H9 (cell line): ENCODE measurements around the gene TMEM154. TPM values are rescaled to one million over a fixed set of nuclear protein-coding genes. Genes with fewer than 3 reads are reported as not detected.

ENCODE experiments used
- DNase-seq: peaks from one replicate; pipeline ENCODE4 v3.0.0-alpha.2; 2017
- H2AFZ ChIP-seq: one replicate; pipeline ENCODE4 v1.6.1; 2013; ENCODE audit warnings: mild to moderate bottlenecking, low read length, control low read depth, moderate library complexity
- H2AK5ac ChIP-seq: 2 replicates; pipeline ENCODE4 v1.6.1; 2013; ENCODE audit warnings: low read length, control low read depth, mixed read lengths; ENCODE audit not compliant: insufficient read length
- H2BK120ac ChIP-seq: one replicate; pipeline ENCODE4 v1.6.1; 2013; ENCODE audit warnings: low read depth, mild to moderate bottlenecking, low read length, control low read depth, inconsistent platforms; ENCODE audit not compliant: poor library complexity, severe bottlenecking
- H2BK12ac ChIP-seq: 2 replicates; pipeline ENCODE4 v1.6.1; 2013; ENCODE audit warnings: low read length, control low read depth, mixed read lengths, low read depth; ENCODE audit not compliant: insufficient read length
- H2BK15ac ChIP-seq: 2 replicates; pipeline ENCODE4 v1.6.1; 2013; ENCODE audit warnings: low read depth, low read length, control low read depth
- H2BK20ac ChIP-seq: one replicate; pipeline ENCODE4 v1.6.1; 2013; ENCODE audit warnings: low read depth, mild to moderate bottlenecking, low read length, control low read depth, inconsistent platforms; ENCODE audit not compliant: poor library complexity, severe bottlenecking
- H2BK5ac ChIP-seq: 2 replicates; pipeline ENCODE4 v1.6.1; 2013; ENCODE audit warnings: low read length, control low read depth, mixed read lengths; ENCODE audit not compliant: insufficient read length
- H3K14ac ChIP-seq: 2 replicates; pipeline ENCODE4 v1.6.1; 2013; ENCODE audit warnings: low read length, control low read depth; ENCODE audit not compliant: insufficient read depth
- H3K18ac ChIP-seq: 2 replicates; pipeline ENCODE4 v1.6.1; 2013; ENCODE audit warnings: low read depth, mild to moderate bottlenecking, mixed read lengths, low read length, control low read depth; ENCODE audit not compliant: insufficient read length
- H3K23ac ChIP-seq: 2 replicates; pipeline ENCODE4 v1.6.1; 2013; ENCODE audit warnings: low read length, control low read depth, mixed read lengths, low read depth; ENCODE audit not compliant: insufficient read length
- H3K23me2 ChIP-seq: 2 replicates; pipeline ENCODE4 v1.6.1; 2013; ENCODE audit warnings: low read depth, mild to moderate bottlenecking, mixed read lengths, low read length, control low read depth; ENCODE audit not compliant: insufficient read length, poor library complexity, severe bottlenecking
- H3K27ac ChIP-seq: 2 replicates; pipeline ENCODE4 v1.5.1; 2013; ENCODE audit warnings: low read length, control low read depth, mixed read lengths, low read depth; ENCODE audit not compliant: insufficient read length
- H3K27me3 ChIP-seq: 2 replicates; pipeline ENCODE4 v1.6.1; 2013; ENCODE audit warnings: low read length, control low read depth, inconsistent platforms; ENCODE audit not compliant: insufficient read depth
- H3K4ac ChIP-seq: 2 replicates; pipeline ENCODE4 v1.6.1; 2013; ENCODE audit warnings: low read depth, mild to moderate bottlenecking, control low read depth, inconsistent platforms, low read length, moderate library complexity
- H3K4me1 ChIP-seq: 2 replicates; pipeline ENCODE4 v1.6.1; 2013; ENCODE audit warnings: low read length, control low read depth, inconsistent platforms; ENCODE audit not compliant: insufficient read depth
- H3K4me2 ChIP-seq: 2 replicates; pipeline ENCODE4 v1.6.1; 2013; ENCODE audit warnings: low read length, control low read depth, mixed read lengths; ENCODE audit not compliant: insufficient read length, insufficient read depth
- H3K56ac ChIP-seq: 2 replicates; pipeline ENCODE4 v1.6.1; 2013; ENCODE audit warnings: low read depth, mild to moderate bottlenecking, mixed read lengths, low read length, control low read depth; ENCODE audit not compliant: insufficient read length
- H3K79me1 ChIP-seq: 2 replicates; pipeline ENCODE4 v1.6.1; 2013; ENCODE audit warnings: low read depth, mild to moderate bottlenecking, moderate library complexity, low read length, control low read depth, inconsistent platforms; ENCODE audit not compliant: insufficient read depth, poor library complexity, severe bottlenecking
- H3K79me2 ChIP-seq: 2 replicates; pipeline ENCODE4 v1.6.1; 2013; ENCODE audit warnings: low read length, control low read depth, inconsistent platforms; ENCODE audit not compliant: insufficient read depth
- H3K9ac ChIP-seq: 2 replicates; pipeline ENCODE4 v1.6.1; 2013; ENCODE audit warnings: low read length, control low read depth, mixed read lengths; ENCODE audit not compliant: insufficient read length; ENCODE audit errors: extremely low read depth
- H3K9me3 ChIP-seq: one replicate; pipeline ENCODE4 v1.6.1; 2013; ENCODE audit warnings: low read depth, low read length, inconsistent platforms; ENCODE audit not compliant: control insufficient read depth
- H3T11ph ChIP-seq: one replicate; pipeline ENCODE4 v1.6.1; 2013; ENCODE audit warnings: mild to moderate bottlenecking, low read length, control low read depth, inconsistent platforms
- H4K20me1 ChIP-seq: one replicate; pipeline ENCODE4 v1.6.1; 2013; ENCODE audit not compliant: control insufficient read depth, insufficient read length, insufficient read depth
- H4K5ac ChIP-seq: 2 replicates; pipeline ENCODE4 v1.6.1; 2013; ENCODE audit warnings: low read depth, mild to moderate bottlenecking, mixed read lengths, low read length, control low read depth; ENCODE audit not compliant: insufficient read length
- H4K8ac ChIP-seq: replicated peaks from 2 replicates; pipeline ENCODE4 v1.6.1; 2013; ENCODE audit warnings: low read length, control low read depth, mixed read lengths, low read depth; ENCODE audit not compliant: insufficient read length
- H4K91ac ChIP-seq: 2 replicates; pipeline ENCODE4 v1.6.1; 2013; ENCODE audit warnings: low read depth, mild to moderate bottlenecking, moderate library complexity, mixed read lengths, low read length, control low read depth; ENCODE audit not compliant: insufficient read length
- H3K27ac Mint-ChIP-seq, 3 experiments: 2 replicates in 2 of 3; 3 replicates in 1 of 3; pipeline ENCODE4 v1.8.0; 2020 to 2021; ENCODE audit warnings: mixed read lengths in 3 of 3, mild to moderate bottlenecking in 1 of 3, moderate library complexity in 1 of 3
- H3K27me3 Mint-ChIP-seq: 2 replicates; pipeline ENCODE4 v1.8.0; 2021; ENCODE audit warnings: low read depth, mild to moderate bottlenecking, moderate library complexity, mixed read lengths
- H3K36me3 Mint-ChIP-seq, 3 experiments: 2 replicates in 2 of 3; 3 replicates in 1 of 3; pipeline ENCODE4 v1.8.0; 2020 to 2021; ENCODE audit warnings: low read depth in 3 of 3, mixed read lengths in 3 of 3; ENCODE audit not compliant: insufficient read depth in 1 of 3
- H3K4me1 Mint-ChIP-seq, 2 experiments: 2 replicates each; pipeline ENCODE4 v1.8.0; 2020; ENCODE audit warnings: mixed read lengths in 2 of 2
- H3K4me3 Mint-ChIP-seq, 2 experiments: 2 replicates in 1 of 2; 3 replicates in 1 of 2; pipeline ENCODE4 v1.8.0; 2020 to 2021; ENCODE audit warnings: mild to moderate bottlenecking in 2 of 2, mixed read lengths in 2 of 2, moderate library complexity in 1 of 2
- H3K9me3 Mint-ChIP-seq, 2 experiments: 2 replicates in 1 of 2; 3 replicates in 1 of 2; pipeline ENCODE4 v1.8.0; 2020; ENCODE audit warnings: mild to moderate bottlenecking in 2 of 2, mixed read lengths in 2 of 2, moderate library complexity in 1 of 2
- CTCF ChIP-seq: fragments of 200-600 bp; sonication (generic); conservative IDR thresholded peaks from 3 replicates; pipeline ENCODE4 v1.8.0; 2021; ENCODE audit warnings: antibody characterized with exemption, mild to moderate bottlenecking
- WGBS: extraction: QIAGEN DNeasy Blood & Tissue Kit; methylation state at CpG from one replicate; pipeline ENCODE4 v1.1.7; 2013; ENCODE audit warnings: missing lambda C conversion rate, low lambda C conversion rate, mixed read lengths; ENCODE audit not compliant: insufficient read length; ENCODE audit errors: extremely low coverage; 5-methylcytosine and 5-hydroxymethylcytosine counted together
- total RNA-seq: library from RNA; stranded (reverse); gene quantifications from 2 replicates; pipeline ENCODE4 v1.2.1, GENCODE V29; 2021

The TMEM154 gene
- total RNA-seq, 1 experiment from 2014 or later = 1.7 TPM

GRCh38 chr4:152628128-152628527 lies 51.7 kb downstream of the TMEM154 start:
- Histone ChIP-seq H3K23me2 (no peaks in the 10 kb centered on the region), H3T11ph (no peak overlapping the region), H2BK15ac (no peak overlapping the region), H3K4ac (no peak overlapping the region), H3K27me3 (no peaks in the 10 kb centered on the region), H4K20me1 (no peaks in the 10 kb centered on the region), H2BK5ac (no peak overlapping the region), H3K4me2 (no peak overlapping the region), H3K4me1 (no peaks in the 10 kb centered on the region), H4K91ac (no peak overlapping the region), H2AK5ac (no peak overlapping the region), H3K27ac (no peak overlapping the region), H4K8ac (no peak overlapping the region), H3K56ac (no peak overlapping the region), H3K79me1 (no peaks in the 10 kb centered on the region), H2BK120ac (no peak overlapping the region), H3K9me3 (no peaks in the 10 kb centered on the region), H3K23ac (no peak overlapping the region), H3K14ac (no peak overlapping the region), H3K9ac (no peak overlapping the region), H2AFZ (no peak overlapping the region), H2BK12ac (no peak overlapping the region), H3K79me2 (no peaks in the 10 kb centered on the region), H3K18ac (no peak overlapping the region), H4K5ac (no peak overlapping the region), H2BK20ac (no peak overlapping the region)
- H3K27me3 Mint-ChIP-seq = no peaks in the 10 kb centered on the region
- no CpG with 5 or more reads among the region's 5 CpGs for WGBS
- H3K9me3 Mint-ChIP-seq = no peaks in the 10 kb centered on the region
- H3K36me3 Mint-ChIP-seq = no peaks in the 10 kb centered on the region
- H3K4me1 Mint-ChIP-seq = peaks cover 4 to 11% of the 10 kb centered on the region in 2 experiments; a peak in 2 of 4 replicates
- H3K4me3 Mint-ChIP-seq = no peak overlapping the region
- TF ChIP-seq CTCF = no peak
- no peak overlapping the region for H3K27ac Mint-ChIP-seq
- DNase-seq = no peak
